Left hindlimb (tissue), 1 donor: Measurements from ENCODE around the gene SNTB2.
"Not testable (repeated sequence)": the region's sequence is repeated elsewhere in the genome, so short reads cannot be mapped to it uniquely, and the experiment has no call there.

Experiments used
- DNase-seq: peaks from one replicate; pipeline ENCODE4 v3.0.0-alpha.2; 2018

SNTB2 gene

DNA sequence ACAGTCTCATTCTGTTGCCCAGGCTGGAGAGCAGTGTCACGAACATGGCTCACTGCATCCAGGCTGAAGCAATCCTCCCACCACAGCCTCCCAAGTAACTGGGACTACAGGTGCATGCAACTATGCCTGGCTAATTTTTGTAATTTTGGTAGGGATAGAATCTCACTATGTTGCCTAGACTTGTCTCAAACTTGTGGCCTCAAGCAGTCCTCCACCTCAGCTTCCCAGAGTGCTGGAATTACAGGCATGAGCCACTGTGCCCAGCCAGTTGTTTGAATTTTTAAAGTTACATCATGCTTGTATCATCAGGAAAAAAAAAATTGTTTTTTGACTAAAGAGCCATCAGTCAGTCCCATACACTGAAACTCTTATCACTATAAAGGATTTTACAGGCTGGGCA lies 107.1 kb downstream of the SNTB2 start:
- no peak for DNase-seq

DNA sequence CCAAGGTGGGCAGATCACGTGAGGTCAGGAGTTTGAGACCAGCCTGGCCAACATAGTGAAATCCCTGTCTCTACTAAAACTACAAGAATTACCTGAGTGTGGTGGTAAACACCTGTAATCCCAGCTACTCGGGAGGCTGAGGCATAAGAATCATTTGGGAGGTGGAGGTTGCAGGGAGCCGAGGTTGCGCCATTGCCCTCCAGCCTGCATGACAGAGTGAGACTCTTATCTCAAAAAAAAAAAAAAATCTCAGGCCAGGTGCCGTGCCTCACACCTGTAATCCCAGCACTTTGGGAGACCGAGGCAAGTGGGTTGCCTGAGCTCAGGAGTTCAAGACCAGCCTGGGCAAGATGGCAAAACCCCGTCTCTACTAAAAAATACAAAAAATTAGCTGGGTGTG lies 109.8 kb downstream of the SNTB2 start:
- DNase-seq, result not testable (repeated sequence)

DNA sequence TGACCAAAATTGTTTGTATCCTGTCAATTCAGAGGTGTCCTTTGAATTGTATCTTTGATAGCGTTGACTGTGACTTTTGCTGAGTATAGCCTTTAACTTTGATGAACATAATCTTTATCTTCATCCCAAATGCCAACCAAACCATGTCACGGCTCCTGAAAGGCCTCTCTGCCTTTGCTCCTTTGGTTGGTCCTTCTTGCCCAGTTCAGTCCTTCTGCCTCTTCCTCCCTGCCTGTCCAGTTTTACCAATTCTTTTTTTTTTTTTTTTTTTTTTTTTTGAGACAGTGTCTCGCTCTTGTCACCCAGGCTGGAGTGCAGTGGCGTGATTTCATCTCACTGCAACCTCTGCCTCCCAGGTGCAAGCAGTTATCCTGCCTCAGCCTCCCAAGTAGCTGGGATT lies 111.3 kb downstream of the SNTB2 start:
- no peak for DNase-seq

DNA sequence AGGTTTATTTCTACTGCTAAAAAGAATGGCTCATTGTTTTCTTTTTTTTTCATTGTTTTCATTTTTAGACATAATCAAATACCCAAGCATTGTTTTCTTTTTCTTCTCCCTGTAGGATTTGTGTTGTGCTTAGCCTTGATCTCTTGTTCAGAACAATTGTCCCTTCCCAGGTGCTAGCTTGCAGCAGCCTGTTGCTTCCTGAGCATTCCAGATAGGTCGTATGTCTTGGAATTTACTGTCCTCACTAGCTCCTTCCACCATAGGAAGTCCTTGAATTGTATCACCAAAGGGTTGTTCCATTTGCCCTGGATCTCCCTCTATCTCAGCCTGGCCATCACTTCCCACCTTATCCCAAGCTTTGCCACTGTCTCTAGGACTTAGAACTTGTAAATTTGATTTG lies 114.2 kb downstream of the SNTB2 start:
- no peak for DNase-seq

DNA sequence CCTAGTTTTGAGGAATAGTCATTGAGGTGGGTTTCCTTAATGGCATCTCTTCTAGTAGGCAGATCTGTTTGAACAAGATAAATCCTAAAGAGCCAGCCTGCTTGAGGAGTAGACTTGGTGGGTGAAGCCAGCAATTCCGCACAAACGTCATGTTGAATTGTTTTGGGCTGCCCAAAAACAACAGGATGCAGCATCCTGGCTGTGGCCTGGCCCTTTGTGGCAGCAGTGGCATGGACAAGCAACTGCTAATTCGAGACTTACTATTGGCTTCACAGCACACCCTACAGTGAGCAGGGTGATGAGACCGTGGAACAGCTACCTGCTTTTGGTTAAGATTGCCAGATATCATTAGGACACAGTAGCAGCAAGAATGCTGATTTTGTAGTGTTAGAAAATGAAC lies 114.9 kb downstream of the SNTB2 start:
- DNase-seq, result no peak

DNA sequence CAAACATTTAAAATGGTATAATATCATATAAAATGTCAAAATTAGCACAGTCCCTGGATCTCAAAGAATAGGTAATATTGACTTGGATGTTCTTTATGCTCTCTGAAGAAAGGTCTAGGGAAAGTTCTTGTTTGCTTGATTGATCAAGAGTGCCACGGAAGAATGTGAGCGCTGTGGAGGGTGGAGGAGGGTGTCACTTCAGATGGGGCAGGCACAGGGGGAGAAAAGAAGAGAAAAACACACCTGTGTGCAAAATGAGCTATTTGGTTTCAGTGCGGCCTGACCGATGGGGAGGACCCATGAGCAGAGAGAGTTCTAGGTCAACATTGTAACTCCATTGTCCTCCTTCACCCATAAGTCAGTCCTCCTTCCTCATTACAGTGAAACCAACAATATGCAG lies 115.3 kb downstream of the SNTB2 start:
- DNase-seq, result no peak

DNA sequence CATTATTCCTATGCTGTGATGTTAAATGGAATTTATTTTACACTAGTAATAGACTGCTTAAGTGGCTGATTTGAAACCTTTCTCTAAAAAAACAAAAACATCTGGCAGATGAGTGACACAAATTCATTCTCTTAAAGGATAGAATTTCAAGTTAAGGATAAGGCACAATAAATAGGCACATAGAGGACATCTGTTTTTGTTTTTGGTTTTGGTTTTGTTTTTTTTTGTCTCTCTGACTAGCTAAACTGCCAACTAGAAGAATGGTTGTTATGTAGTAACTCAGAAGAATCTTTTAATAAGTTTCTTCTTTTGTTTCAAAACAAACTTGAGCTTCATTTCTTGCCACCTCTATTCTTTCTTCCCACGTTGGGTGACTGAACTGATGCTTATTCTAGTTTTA lies 119.1 kb downstream of the SNTB2 start:
- DNase-seq, result no peak

DNA sequence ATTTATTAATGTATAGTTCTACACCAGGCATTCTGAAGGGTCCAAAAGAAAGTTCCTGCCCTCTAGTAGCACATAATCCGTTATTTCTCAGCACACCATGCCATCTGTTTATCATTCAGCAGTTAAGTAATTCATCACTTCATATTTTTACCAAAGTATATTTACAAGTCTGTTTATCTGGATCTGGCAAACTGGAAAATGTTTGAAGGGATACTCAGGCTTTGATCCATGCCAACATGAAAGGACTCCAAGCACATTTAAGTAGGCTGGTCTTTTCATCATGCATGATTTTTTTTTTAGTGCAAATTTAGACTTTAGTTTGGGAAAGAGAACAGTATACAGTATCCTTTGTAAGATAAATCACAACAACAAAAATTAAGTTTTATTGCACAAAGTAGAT lies 120.1 kb downstream of the SNTB2 start:
- no peak for DNase-seq

DNA sequence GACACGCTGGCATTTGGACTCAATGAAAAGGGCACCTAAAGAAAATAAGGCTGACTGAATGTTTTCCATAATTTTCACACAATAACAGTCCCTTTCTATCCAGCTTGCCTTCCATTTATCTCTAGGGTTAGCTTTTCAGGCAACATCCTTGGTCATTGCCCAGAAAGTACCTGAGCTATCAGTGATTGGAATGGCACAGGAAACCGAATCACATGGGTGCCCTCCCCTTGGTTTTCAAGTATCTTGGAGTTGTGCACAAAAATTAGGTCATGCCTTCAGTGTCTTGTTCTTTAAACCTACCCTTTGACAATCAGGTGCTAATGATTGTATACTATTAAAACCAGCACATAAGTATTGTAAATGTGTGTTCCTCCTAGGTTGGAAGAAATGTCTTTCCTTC lies 120.9 kb downstream of the SNTB2 start:
- DNase-seq, result no peak

DNA sequence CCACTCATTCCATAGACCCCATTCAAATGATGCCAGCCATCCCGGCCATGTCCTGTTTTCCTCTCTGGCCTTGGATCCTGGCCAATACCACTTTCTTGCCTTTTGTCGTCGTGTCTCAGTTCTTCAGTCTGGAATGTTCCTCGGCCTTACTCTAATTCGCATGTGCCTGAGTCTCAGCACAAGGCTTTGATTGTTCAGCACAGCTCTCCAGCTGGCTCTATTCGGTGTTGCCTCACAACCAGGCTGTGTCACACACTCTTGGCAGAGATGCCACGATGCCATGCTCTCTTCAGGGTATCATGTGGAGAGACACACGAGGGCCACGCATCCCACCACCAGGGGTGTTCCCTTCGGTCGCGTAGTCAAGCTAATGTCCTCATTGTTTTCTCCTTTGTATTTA lies 122.4 kb downstream of the SNTB2 start:
- no peak for DNase-seq

DNA sequence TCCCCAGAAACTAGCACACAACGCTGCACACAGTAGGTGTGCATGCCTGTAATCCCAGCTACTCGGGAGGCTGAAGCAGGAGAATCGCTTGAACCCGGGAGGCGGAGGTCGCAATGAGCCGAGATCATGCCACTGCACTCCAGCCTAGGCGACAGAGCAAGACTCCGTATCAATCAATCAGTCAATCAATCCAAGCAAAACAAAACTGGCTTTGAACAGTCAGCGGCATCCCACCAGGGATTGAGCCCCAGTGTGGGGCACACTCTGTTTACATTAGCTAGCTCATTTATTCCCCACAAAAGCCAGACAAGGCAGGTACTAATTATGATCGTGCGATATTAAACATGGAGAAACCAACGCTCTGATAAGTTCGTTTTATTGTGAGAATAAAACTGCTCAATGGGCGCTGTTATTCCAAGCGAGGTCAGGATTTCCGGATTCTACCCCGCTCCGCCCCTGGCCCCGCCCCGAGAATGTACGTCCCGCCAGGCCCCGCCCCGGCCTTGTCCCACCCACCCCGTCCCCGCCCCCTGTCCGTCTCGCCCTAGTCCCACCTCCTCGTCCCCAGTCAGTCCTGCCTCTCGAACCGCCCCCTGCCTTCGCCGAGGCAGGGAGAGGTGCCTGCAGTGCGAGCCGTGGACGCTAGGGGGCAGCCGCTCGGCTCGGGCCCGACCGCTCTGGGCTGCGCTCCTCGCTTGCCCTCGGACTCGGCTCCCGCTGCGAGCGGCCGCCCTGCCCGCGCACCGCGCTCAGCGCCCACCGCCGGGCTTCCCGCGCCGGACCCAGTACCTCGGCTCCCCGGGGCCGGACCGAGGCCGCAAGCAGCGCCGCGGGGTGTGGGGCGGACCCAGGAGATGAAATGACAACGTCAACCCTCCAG lies 123.9 kb downstream of the SNTB2 start, which contains the start of gene VPS4A:
VPS4A (plus strand) TSS at position 698 of the 880 bp plus-strand sequence; CDS start at position 860, 162 bp downstream.
- DNase-seq, result peak; percentile 98

DNA sequence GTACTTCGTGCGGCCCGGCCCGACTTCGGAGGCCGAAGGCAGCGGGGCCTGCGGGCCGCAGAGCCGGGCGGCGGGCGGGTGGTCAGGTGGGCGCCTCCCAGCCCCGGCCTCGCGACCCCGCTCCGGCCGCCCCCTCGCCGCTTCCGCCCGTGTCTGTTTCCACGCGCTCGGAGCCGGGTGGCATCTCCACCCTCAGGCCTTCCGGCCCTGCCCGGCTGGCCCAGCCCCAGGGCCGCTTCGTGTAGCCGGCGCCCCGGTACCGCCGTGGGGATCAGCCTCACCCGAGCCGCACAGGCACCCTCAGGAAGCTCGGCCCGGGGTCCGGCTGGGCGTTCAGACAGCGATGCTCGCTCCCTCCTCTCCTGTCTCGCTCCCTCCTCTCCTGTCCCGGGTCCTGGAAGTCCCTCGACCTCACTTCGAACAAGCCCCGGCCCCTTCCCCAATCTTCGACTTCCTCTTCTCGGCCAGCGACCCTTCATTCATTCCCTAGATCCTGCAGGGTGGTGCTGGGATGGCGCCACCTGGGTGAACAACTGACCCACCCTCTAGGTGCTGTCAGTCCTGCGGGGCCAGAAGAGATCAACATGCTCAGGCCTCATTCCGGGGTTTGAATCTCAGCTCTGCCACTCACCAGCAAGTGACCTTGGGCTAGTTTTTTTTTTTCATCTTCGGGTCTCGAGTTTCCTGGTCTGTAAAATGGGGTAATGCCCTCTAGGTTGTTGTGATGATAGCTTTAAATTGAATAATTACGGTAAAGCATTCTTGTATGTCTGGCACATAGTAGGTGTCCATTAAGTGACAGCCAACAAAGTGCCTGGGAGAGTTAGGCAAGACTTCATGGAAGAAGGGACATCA lies 124.8 kb downstream of the SNTB2 start:
- no peak for DNase-seq

DNA sequence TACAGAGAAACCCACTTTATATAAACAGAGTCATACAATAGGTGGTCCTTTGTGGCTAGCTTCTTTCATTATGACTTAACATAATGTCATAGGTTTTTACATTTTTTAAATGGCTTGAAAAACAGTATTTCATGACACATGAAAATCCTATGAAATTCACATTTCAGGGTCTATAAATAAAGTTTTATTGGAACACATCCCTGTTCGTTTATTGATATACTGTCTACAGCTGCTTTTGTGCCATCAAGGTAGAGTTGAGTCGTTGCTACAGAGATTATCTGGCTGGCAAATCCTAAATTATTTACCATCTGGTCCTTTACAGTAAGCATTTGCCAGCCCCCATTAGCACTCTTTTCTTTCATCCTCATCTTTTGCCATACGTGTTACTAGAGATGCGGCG lies 126.5 kb downstream of the SNTB2 start:
- no peak for DNase-seq

DNA sequence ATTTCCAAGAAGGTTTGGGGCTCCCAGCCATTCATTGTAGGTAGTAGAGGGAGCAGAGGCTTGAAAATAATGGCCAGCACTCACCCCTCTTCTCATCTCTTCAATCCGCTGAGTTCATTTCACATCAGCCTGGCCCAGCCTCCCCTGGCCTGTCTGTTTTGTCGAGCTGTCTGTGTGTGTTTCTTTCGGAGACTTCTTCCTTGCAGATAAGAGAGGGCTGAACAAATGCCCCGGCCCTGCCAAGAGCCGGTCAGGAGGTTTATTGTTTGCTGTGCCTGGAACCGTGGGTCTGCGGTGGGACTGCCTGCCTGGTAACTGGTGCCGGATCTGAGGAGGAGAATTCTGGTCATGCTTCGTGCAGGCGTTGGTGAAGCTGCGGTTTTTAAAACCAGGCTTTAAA lies 127.6 kb downstream of the SNTB2 start:
- DNase-seq, result no peak

DNA sequence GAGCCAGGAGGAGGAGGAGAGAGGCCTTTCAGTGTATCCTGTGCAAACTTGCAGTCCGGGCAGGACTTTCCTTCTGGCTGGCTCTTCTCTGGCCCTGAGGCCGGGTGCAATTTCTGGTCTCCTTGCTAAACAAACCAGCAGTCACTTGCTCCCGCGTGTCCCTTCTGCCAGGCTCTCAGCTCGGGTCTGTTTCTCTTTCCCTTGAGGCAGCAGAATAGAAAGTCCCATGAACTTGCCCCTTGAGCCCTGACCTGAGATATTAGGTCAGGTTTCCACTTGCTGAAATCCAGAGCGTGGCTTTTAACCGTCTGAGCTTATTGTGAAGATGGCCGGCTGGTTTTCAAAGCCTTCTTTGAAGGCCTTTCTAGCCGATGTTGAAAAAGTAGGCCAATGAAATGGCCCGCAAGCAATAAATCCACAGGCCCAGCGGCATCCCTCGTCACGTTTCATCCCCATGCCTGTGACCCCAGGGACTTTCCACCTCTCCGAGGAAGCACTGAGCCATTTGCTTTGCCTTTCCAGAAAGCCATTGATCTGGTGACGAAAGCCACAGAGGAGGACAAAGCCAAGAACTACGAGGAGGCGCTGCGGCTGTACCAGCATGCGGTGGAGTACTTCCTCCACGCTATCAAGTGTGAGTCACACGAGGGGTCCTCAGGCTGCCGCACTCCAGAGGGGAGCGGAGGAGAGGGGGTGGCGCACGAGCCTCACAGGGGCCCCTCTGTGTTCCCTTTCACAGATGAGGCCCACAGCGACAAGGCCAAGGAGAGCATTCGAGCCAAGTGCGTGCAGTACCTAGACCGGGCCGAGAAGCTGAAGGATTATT lies 128.7 kb downstream of the SNTB2 start:
- DNase-seq, result no peak

DNA sequence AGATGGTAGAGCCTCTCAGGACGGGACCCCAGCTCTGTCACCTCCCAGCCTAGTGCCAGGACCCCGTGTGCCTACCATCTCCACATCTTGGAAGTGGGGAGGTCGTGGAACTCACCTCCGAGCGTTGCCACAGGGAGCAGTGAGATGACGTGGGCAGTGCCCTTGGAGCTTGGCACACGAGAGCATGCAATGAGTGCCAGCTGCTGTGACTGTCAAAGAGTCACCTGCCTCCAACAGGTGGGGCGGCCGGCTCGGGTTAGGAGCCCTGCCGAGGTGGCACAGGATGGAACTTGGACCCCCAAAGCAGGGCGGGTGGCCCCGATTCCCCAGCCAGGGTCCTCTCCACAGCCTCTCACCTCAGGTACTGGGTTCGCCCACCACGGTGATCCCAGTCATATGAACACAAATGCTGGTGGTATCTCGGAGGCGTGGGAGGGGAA lies 129.7 kb downstream of the SNTB2 start:
- no peak for DNase-seq

DNA sequence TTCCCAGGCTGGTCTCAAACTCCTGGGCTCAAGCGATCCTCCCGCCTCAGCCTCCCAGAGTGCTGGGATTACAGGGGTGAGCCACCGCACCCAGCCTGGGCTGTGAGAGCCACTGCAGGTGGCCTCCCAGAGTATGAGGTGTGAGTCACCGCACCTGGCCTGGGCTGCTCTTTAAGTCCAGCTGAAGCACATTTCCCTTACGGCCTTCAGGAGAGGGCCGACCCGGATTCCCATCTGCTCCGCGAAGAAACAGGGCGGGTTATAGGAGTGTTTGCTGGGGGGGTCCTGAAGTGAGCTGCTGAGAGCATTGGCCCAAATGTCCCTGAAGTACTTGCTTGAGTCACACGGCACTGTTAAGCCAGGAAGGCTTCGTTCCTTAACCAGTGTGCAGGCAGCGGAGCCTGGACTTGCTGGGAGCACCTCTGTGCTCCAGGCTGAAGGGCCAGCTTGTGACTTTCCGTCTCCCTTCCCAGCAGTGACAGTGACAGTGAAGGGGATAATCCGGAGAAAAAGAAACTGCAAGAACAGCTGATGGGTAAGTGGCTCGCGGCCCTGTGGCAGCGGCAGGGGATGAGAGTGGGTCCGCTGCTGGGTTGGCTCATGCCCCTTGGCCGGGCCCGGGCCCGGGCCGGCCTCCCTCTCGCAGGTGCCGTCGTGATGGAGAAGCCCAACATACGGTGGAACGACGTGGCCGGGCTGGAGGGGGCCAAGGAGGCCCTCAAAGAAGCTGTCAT lies 131.4 kb downstream of the SNTB2 start:
- no peak for DNase-seq

DNA sequence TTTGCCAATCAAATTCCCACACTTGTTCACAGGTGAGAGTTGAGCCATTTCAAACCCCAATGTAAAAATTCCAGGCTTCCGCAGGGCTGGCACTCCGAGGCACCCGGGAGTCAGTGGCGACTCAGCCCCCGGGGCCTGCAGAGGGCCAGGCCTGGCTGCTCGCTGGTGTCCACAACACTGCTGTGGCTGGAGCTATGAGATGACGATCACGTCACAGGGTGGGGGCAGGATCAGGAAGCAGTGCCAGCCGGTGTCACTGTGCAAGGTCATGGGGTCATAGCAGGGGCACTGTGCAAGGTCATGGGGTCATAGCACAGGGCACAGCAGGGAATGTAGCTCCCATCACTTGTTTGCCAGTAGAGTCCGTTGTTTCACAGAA lies 131.9 kb downstream of the SNTB2 start:
- no peak for DNase-seq

DNA sequence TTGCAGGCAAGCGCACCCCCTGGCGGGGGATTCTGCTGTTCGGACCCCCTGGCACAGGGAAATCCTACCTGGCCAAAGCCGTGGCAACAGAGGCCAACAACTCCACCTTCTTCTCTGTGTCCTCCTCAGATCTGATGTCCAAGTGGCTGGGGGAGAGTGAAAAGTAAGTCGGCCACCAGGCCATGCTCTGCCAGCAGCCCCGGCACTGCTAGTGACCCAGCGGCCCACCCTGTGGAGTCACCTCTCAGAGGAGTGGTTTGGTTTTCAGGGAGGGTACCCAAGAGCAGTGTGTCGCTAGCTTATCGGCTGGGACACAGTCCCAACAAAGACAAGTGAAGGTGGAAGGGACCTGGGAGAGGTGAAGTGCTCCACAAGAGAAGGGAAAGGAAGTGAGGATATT lies 132.4 kb downstream of the SNTB2 start:
- DNase-seq, result no peak

DNA sequence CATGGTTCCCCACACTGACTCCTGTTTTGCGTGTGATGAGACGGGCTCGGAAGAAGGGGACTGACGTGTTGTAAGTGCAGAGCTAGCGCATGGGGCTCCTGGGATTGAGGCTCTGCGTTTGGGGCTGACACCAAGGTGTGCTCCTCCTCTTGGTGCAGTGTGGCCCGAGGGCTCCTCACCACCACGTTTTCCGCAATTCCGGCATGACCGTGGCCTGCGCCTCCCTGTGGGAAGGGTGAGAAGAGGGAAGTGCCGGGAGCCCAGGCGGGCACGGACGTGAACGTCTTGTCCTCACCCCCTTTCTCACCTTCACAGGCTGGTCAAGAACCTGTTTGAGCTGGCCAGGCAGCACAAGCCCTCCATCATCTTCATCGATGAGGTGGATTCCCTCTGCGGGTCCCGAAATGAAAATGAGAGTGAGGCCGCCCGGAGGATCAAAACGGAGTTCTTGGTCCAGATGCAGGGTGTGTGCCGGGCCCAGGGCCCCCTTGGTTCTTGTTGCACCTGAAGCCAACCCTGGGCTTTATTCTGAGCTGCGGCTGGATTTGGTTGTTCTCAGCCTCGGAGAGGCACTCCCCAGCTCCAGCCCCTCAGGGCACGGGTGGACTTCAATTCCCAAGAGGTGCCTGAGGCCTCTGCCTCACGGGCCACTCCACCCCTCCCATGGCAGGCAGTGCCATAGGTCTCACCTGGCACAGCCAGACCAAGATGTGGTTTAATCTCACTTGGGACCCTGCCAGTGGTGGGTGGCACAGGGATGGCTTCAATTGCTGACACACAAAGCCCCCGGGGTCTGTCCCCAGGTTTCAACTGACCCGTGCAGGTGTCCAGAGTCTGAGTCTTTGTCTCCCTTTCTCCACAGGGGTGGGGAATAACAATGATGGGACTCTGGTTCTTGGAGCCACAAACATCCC lies 133.1 kb downstream of the SNTB2 start:
- no peak for DNase-seq

DNA sequence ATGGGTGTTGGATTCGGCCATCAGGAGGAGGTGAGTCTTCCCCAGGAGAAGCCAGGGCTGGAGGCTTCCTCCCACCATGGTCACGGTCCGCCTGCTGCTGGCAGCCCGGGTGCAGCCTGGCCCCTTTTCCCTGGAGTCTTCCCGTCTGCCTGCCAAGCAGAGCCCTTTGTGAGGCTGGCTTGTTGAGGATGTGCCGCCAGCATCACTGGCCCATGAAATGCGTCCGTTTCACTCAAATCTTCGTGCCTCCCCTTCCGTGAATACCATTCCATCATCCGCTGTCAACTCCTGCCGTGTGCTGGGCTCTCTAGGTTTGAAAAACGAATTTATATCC lies 133.7 kb downstream of the SNTB2 start:
- DNase-seq, result no peak
